ENCODE measurements around the gene GSPT1. TPM values are rescaled to one million over a fixed set of nuclear protein-coding genes. Genes with fewer than 3 reads are reported as not detected.
"Not testable (repeated sequence)": the region's sequence is repeated elsewhere in the genome, so short reads cannot be mapped to it uniquely, and the experiment has no call there.

GSPT1 gene
- 32.3 and 64.9 TPM in 2 replicates for total RNA-seq (2014; rRNA removed; shearing (Covaris generic); ENCODE audit: low replicate concordance)

DNA sequence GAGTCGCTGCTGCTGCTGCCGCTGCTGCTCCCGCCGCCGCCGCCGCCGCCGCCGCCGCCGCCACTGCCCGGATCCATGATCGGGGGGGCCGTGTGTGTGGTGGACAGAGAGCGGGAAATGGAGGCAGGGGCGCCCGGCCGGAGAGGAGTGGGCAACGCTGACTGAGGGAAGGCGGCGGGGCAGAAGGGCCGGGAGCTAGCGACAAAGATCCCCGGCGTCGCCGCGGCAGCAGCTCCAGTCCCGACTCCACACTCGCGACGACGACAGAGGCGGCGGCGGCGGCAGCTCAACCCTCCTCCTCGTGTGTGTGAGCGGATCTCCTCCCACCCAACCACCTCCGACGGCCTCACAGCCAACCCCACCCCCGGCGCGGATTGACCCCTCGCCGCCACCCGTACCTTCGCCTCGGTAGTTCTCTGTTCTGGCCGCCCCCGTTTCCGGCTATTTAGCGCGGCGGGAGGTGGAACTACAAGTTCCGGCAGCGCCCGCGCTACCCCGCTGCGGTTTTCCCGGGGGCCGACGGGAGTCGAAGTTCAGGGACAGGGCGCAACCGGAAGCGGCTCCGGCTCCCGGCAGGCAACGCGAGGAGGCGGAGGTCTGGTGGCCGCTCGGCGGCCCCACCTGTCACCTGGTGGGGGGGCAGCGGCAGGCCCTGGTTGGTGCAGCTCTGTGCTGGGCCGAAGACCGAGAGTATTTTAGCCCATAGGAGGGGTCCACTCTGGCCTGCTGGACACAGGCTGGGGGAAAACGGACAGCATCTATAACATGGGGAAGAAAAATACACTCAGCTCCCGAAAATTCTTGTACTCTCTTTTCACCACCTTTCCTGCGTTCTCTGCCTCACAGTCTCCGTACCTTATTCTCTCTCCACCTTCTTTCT lies at the start of gene GSPT1:
Gene GSPT1 (minus strand): TSS at position 313 of the 880 bp plus-strand sequence. CDS start 236 bp downstream, at position 77.
- H3K4me3 ChIP-seq, result peak within 1 kb of the TSS; percentile 79
- H3K36me3 ChIP-seq, result peaks cover 28% of the 10 kb centered on the region
- no peaks in the 10 kb centered on the region for H3K27me3 ChIP-seq
- H3K9me3 ChIP-seq, result no peaks in the 10 kb centered on the region
- DNase-seq, result peak; percentile 100

DNA sequence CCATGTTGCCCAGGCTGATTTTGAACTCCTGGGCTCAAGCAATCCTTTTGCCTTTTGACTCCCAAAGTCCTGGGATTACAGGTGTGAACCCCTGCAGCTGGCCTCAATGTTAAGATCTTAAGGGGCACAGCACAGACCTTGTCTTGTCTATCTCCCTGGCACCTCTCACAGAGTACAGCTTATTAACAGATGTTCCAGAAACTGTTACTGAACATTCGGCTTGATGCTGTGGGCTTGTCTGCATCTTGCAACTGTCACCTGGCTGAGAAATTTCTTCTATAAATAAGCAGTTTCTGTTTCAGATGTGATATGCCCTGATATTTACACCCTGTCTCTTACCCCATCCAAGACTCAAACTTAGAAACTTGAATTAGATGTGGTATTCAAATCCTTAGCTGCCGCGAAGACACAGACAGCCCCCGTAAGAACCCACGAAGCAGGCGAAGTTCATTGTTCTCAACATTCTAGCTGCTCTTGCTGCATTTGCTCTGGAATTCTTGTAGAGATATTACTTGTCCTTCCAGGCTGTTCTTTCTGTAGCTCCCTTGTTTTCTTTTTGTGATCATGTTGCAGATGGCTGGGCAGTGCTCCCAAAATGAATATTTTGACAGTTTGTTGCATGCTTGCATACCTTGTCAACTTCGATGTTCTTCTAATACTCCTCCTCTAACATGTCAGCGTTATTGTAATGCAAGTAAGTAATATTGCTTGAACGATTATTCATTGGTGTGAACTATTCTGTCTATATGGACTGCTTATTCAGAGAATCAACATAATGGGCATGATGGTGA lies 49.2 kb upstream of the GSPT1 start, which contains the start of gene TNFRSF17:
Gene TNFRSF17 (plus strand): TSS at position 450 of the 791 bp plus-strand sequence. CDS start 115 bp downstream, at position 565.
- H3K36me3 ChIP-seq, result no peaks in the 10 kb centered on the region
- H3K27me3 ChIP-seq, result no peaks in the 10 kb centered on the region
- no peak within 1 kb of the TSS for H3K4me3 ChIP-seq
- H3K9me3 ChIP-seq, result no peaks in the 10 kb centered on the region
- DNase-seq, result no peak

DNA sequence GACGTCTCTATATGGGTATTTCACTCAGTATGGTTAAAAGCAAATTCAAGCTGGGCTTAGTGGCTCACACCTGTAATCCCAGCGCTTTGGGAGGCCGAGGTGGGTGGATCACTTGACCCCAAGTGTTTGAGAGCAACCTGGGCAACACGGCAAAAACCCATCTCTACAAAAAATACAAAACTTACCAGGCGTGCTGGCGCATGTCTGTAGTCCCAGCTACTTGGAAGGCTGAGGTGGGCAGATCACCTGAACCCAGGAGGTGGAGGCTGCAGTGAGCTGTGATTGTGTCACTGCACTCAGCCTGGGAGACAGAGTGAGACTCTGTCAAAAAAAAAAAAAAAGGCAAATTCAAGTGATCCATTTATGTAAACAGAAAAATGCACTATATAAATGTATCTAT lies 48.0 kb upstream of the GSPT1 start:
- Histone ChIP-seq H3K27me3 (no peaks in the 10 kb centered on the region), H3K9me3 (no peaks in the 10 kb centered on the region), H3K36me3 (no peaks in the 10 kb centered on the region), H3K4me3 (no peak overlapping the region)
- no peak for DNase-seq

DNA sequence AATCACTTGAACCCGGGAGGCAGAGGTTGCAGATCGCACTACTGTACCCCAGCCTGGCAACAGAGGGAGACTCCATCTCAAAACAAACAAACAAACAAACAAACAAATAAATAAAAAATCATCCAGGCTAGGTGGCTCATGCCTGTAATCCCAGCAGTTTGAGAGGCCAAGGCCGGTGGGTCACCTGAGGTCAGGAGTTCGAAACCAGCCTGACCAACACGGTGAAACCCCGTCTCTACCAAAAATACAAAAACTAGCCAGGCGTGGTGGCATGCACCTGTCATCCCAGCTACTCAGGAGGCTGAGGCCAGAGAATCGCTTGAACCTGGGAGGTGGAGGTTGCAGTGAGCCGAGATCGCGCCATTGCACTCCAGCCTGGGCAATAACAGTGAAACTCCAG lies 47.2 kb upstream of the GSPT1 start:
- H3K27me3 ChIP-seq, H3K36me3 ChIP-seq, H3K4me3 ChIP-seq, DNase-seq, H3K9me3 ChIP-seq: not testable (repeated sequence)

DNA sequence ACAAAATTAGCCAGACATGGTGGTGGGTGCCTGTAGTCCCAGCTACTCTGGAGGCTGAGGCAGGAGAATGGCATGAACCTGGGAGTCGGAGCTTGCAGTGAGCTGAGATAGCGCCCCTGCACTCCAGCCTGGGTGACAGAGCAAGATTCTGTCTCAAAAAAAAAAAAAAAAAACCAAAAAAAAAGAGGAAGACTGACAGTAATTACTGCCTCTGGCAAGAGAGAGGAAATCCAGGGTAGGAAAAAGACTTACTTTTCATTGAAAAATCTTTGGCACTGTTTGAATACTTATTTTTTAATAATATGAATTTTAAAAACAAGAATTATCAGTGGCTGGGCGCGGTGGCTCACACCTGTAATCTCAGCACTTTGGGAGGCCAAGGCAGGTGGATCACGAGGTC lies 46.7 kb upstream of the GSPT1 start:
- H3K27me3 ChIP-seq, H3K36me3 ChIP-seq, H3K9me3 ChIP-seq, DNase-seq, H3K4me3 ChIP-seq: not testable (repeated sequence)

DNA sequence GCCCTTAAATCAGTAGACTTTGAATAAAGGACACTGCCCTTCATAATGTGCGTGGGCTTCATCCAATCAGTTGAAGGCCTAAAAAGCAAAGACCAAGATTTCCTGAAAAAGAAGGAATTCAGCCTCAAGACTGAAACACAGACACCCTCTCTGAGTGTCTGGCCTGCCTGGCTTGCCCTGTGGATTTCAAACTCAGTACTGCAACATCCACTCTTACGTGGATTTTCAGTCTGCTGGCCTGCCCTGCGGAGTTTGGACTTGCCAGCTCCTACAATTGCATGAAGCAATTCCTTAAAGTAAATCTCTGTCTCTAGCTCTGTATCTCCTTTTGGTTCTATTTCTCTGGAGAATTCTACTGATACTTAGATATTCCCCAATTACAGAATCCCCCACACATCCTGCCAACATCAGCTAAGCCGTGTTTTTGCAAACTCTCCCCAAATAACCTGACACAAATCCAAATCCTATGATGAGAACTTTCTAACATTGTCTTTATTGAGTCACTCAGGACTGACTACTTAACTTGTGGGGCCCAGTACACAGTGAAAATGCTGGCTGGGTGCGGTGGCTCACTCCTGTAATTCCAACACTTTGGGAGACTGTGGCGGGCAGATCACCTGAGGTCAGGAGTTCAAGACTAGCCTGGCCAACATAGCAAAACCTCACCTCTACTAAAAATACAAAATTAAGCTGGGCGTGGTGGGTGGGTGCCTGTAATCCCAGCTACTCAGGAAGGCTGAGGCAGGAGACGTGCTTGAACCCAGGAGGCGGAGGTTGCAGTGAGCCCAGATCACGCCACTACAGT lies 42.0 kb upstream of the GSPT1 start:
- Histone ChIP-seq H3K36me3 (no peaks in the 10 kb centered on the region), H3K4me3 (no peak overlapping the region), H3K9me3 (no peaks in the 10 kb centered on the region), H3K27me3 (no peaks in the 10 kb centered on the region)
- DNase-seq, result peak; percentile 59

DNA sequence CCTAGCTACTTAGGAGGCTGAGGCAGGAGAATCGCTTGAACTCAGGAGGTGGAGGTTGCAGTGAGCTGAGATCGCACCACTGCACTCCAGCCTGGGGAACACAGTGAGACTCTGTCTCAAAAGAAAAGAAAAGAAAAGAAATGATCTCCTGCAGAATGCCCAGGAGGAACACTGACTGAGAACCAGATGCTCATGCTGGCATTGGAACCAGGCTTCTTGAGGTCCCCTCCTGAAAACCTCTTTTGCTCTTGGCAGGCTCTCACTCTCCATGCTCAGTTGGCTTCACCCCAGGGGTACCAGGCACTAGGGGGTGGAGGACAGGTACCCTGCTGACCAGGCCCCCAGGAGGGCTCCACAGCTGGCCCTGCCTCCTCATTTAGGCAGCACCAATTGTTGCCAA lies 40.8 kb upstream of the GSPT1 start:
- DNase-seq, result no peak
- no peaks in the 10 kb centered on the region for H3K36me3 ChIP-seq
- H3K4me3 ChIP-seq, result no peak overlapping the region
- H3K27me3 ChIP-seq, result no peaks in the 10 kb centered on the region
- no peaks in the 10 kb centered on the region for H3K9me3 ChIP-seq

DNA sequence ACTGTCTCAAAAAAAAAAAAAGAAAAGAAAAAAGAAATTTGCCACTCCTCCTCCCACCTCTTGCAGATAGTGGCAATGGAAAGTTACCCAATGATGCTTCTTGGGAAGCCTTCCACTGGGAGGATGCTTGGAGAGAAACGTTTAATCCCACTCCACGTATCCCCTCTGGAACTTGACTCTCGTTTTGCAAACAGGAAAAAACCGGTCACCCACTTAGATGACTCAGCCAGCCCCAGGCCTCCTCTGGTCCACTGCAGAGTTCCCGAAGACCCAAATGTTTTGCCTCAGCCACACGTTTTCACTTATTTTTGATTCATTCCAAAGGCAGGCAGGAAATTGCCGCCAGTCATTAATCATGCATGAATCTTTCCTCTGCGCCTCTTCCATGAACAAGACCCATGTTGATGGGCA lies 40.0 kb upstream of the GSPT1 start:
- H3K4me3 ChIP-seq, result no peak overlapping the region
- peak; percentile 97 for DNase-seq
- no peaks in the 10 kb centered on the region for H3K36me3 ChIP-seq

DNA sequence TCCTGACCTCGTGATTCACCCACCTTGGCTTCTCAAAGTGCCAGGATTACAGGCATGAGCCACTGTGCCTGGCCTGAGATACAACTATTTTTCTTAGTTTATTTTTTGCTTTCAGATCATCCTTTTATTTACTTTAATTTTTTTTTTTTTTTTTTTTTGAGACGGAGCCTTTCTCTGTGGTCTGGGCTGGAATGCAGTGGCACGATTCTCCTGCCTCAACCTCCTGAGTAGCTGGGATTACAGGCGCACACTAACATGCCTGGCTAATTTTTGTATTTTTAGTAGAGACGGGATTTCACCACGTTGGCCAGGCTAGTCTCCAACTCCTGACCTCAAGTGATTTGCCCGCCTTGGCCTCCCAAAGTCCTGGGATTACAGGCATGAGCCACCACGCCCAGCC lies 37.8 kb upstream of the GSPT1 start:
- H3K4me3 ChIP-seq, H3K36me3 ChIP-seq, H3K27me3 ChIP-seq, H3K9me3 ChIP-seq: not testable (repeated sequence)
- peak; percentile 81 for DNase-seq

More for the DNA sequence above, 40.0 kb upstream of the GSPT1 start:
- no peaks in the 10 kb centered on the region for H3K27me3 ChIP-seq
- no peaks in the 10 kb centered on the region for H3K9me3 ChIP-seq

DNA sequence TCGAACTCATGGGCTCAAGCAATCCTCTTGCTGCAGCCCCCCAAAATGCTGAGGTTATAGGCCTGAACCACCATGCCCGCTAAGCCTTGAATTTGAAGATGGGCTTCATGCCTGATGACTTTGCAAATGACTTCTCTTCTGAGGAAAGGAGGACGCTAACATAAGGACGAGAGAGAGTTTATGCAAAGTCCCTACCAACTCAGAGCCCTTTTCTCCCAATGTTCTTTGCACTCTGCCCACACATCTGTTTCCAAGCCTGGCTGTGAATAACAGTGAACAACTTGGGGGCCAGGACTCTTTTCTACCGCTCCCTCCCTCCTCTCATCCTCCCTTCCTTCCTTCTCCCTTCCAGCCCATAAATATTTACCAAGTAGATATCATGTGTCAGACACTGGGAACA lies 34.6 kb upstream of the GSPT1 start:
- Histone ChIP-seq H3K27me3 (no peaks in the 10 kb centered on the region), H3K36me3 (no peaks in the 10 kb centered on the region), H3K9me3 (no peaks in the 10 kb centered on the region), H3K4me3 (no peak overlapping the region)
- DNase-seq, result no peak

DNA sequence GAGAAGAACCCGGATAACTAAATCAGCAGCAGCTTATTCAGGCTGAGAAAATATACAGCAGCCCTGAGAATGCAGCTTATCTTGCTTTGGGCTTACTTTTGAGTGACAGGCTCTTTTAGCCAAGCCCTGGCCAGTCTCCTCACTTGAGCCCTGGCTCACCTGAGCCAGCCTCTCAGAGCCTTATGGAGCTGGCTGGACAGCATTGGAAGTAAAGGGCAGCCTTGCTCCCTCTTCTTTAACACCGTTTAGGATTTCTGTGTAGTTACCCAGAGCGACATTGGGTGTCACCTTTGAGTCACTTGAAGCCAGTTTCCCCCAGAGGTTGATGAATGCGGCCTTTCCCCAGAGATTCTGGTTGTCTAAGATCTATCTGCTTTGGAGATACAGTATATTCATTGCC lies 33.8 kb upstream of the GSPT1 start:
- H3K27me3 ChIP-seq, result no peaks in the 10 kb centered on the region
- no peaks in the 10 kb centered on the region for H3K9me3 ChIP-seq
- H3K36me3 ChIP-seq, result no peaks in the 10 kb centered on the region
- no peak overlapping the region for H3K4me3 ChIP-seq
- peak; percentile 22 for DNase-seq

DNA sequence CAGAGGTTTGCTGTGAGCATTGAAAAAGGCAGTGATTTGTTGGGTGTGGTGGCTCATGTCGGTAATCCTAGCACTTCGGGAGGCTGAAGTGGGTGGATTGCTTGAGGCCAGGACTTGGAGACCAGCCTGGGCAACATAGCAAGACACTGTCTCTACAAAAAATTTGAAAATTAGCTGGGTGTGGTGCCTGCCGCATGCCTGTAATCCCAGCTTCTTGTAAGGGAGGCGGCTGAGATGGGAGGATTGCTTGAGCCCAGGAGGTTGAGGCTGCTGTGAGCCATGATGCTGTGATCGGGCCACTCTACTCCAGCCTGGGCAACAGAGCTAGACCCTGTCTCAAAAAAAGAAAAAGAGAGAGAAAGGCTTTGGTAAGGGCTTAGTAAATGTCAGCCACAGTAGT lies 33.1 kb upstream of the GSPT1 start:
- Histone ChIP-seq H3K27me3 (no peaks in the 10 kb centered on the region), H3K36me3 (no peaks in the 10 kb centered on the region), H3K4me3 (no peak overlapping the region), H3K9me3 (no peaks in the 10 kb centered on the region)
- DNase-seq, result no peak

DNA sequence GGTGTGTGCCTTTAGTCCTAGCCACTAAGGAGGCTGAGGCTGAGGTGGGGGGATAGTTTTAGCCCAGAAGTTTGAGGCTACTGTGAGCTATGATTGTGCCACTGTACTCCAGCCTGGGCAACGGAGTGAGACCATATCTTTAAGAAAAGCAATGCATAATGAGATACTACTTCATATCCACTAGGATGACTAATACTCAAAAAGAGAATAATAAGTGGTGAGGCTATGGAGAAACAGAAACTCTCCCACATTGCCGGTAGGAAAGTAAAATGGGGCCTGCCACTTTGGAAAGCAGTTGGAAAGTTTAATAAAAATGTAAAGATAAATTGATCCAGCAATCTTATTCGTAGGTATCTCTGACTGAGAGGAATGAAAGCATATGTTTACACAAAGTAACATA lies 30.7 kb upstream of the GSPT1 start:
- no peak for DNase-seq
- Histone ChIP-seq H3K36me3 (no peaks in the 10 kb centered on the region), H3K9me3 (no peaks in the 10 kb centered on the region), H3K27me3 (no peaks in the 10 kb centered on the region), H3K4me3 (no peak overlapping the region)

DNA sequence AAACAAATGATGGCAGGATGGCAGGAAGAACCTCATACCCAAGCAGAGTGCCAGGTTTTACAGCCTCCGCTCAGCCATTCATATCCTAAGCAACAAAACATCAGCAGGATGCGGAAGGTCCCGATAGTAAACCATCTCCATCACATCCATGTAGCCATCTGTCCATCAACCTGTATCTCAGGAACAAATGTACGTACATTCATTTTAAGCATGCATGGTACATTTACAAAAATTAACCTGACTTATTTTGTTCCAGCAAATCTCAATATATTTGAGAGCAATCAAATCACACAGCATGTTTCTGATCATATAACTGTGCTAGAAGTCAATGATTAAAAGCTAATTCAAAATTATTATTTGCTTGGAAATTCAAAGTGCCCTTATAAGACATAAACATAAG lies 26.2 kb upstream of the GSPT1 start, which contains the start of gene NPIPB2:
Gene NPIPB2 (minus strand): TSS at position 101 of the 400 bp plus-strand sequence. CDS start 0 bp downstream, at position 101.
- not testable (repeated sequence) for H3K27me3 ChIP-seq, H3K9me3 ChIP-seq, DNase-seq, H3K36me3 ChIP-seq, H3K4me3 ChIP-seq

DNA sequence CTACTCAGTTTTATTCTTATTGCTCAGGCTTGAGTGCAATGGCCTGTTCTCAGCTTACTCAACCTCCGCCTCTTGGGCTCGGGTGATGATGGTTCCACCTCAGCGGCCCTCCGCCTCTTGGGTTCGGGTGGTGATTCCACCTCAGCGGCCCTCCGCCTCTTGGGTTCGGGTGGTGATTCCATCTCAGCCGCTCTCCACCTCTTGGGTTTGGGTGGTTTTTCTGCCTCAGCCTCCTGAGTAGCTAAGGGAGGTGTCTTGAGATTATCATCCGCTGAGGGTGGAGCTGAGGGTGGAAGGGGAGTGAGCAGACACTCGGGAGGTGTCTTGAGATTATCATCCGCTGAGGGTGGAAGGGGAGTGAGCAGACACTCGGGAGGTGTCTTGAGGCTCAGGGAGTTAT lies 11.6 kb upstream of the GSPT1 start:
- H3K9me3 ChIP-seq, H3K36me3 ChIP-seq, DNase-seq, H3K4me3 ChIP-seq, H3K27me3 ChIP-seq: not testable (repeated sequence)

DNA sequence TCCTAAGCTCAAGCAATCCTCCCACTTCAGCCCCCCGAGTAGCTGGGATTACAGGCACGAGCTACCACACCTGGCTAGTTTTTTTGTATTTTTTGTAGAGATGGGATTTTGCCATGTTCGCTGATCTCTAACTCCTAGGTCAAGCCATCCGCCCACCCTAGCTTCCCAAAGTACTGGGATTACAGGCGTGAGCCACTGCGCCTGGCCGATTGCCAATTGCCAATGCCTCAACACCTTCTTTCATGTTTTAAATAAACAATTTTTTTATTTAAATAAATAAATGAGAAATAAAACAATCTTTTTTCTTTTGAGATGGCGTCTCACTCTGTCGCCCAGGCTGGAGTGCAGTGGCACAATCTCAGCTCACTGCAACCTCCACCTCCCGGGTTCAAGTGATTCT lies 8.3 kb upstream of the GSPT1 start:
- H3K9me3 ChIP-seq, DNase-seq, H3K4me3 ChIP-seq, H3K27me3 ChIP-seq, H3K36me3 ChIP-seq: not testable (repeated sequence)

Measured in MG63 (cell line).